GM23338 (cell line): ENCODE data around the gene SBF2. TPM values are rescaled to one million over a fixed set of nuclear protein-coding genes. Genes with fewer than 3 reads are reported as not detected.

Source experiments
- ATAC-seq: fragments of 200-7000 bp; cut with Tn5 transposase; 3 replicates; pipeline ENCODE4 v1.9.1; 2020
- DNase-seq: peaks from one replicate; pipeline ENCODE4 v3.0.0-alpha.2; 2015; ENCODE audit warnings: low spot score
- H2AFZ ChIP-seq: fragments of 200-600 bp; sonication (generic); 2 replicates; pipeline ENCODE4 v1.8.0; 2016; ENCODE audit warnings: antibody characterized with exemption, mild to moderate bottlenecking, moderate library complexity
- H3F3A ChIP-seq: fragments of 200-600 bp; sonication (generic); replicated peaks from 2 replicates; pipeline ENCODE4 v1.8.0; 2017; ENCODE audit warnings: antibody characterized with exemption, mixed run types, low read depth
- H3K27ac ChIP-seq: fragments of 200-600 bp; sonication (generic); 2 replicates; pipeline ENCODE4 v1.6.1; 2016; ENCODE audit warnings: low read depth
- H3K27me3 ChIP-seq: fragments of 200-600 bp; sonication (generic); 2 replicates; pipeline ENCODE4 v1.8.0; 2016; ENCODE audit warnings: mild to moderate bottlenecking, mixed run types, moderate library complexity; ENCODE audit not compliant: insufficient read depth
- H3K36me3 ChIP-seq: fragments of 200-600 bp; sonication (generic); 2 replicates; pipeline ENCODE4 v1.8.0; 2016; ENCODE audit warnings: mild to moderate bottlenecking; ENCODE audit not compliant: insufficient read depth
- H3K4me1 ChIP-seq: fragments of 200-600 bp; sonication (generic); 2 replicates; pipeline ENCODE4 v1.8.0; 2016; ENCODE audit warnings: mild to moderate bottlenecking, moderate library complexity; ENCODE audit not compliant: insufficient read depth
- H3K4me2 ChIP-seq: fragments of 200-600 bp; sonication (generic); 2 replicates; pipeline ENCODE4 v1.7.1; 2017; ENCODE audit warnings: mixed run types
- H3K4me3 ChIP-seq: fragments of 200-600 bp; sonication (generic); 2 replicates; pipeline ENCODE4 v1.6.1; 2016; ENCODE audit warnings: mixed run types
- H3K79me2 ChIP-seq: fragments of 200-600 bp; sonication (generic); replicated peaks from 2 replicates; pipeline ENCODE4 v1.8.0; 2017; ENCODE audit warnings: mild to moderate bottlenecking; ENCODE audit not compliant: insufficient read depth
- H3K9me2 ChIP-seq: fragments of 200-600 bp; sonication (generic); 2 replicates; pipeline ENCODE4 v1.8.0; 2017; ENCODE audit not compliant: insufficient read depth
- H4K20me1 ChIP-seq: fragments of 200-600 bp; sonication (generic); replicated peaks from 2 replicates; pipeline ENCODE4 v1.8.0; 2017; ENCODE audit warnings: mild to moderate bottlenecking; ENCODE audit not compliant: insufficient read depth
- H3K27ac Mint-ChIP-seq: 2 replicates; pipeline ENCODE4 v1.8.0; 2020; ENCODE audit warnings: inconsistent platforms, mild to moderate bottlenecking, moderate library complexity, mixed read lengths
- H3K27me3 Mint-ChIP-seq: 3 replicates; pipeline ENCODE4 v1.8.0; 2022; ENCODE audit warnings: low read depth, mild to moderate bottlenecking, moderate library complexity, mixed read lengths, inconsistent platforms; ENCODE audit not compliant: insufficient read depth, poor library complexity
- H3K36me3 Mint-ChIP-seq: 3 replicates; pipeline ENCODE4 v1.8.0; 2021; ENCODE audit warnings: low read depth, mild to moderate bottlenecking, inconsistent platforms, moderate library complexity, mixed read lengths
- H3K4me1 Mint-ChIP-seq: 3 replicates; pipeline ENCODE4 v1.8.0; 2020; ENCODE audit warnings: mild to moderate bottlenecking, inconsistent platforms, mixed read lengths
- H3K4me3 Mint-ChIP-seq: 3 replicates; pipeline ENCODE4 v1.8.0; 2021; ENCODE audit warnings: moderate library complexity, mild to moderate bottlenecking, inconsistent platforms, mixed read lengths
- H3K9me3 Mint-ChIP-seq: 3 replicates; pipeline ENCODE4 v1.8.0; 2020; ENCODE audit warnings: moderate library complexity, mild to moderate bottlenecking, inconsistent platforms, mixed read lengths
- CREB1 ChIP-seq: fragments of 250-450 bp; sonication (Bioruptor Pico); IDR thresholded peaks from 2 replicates; pipeline ENCODE4 v1.5.0; 2020; ENCODE audit warnings: low read depth, mild to moderate bottlenecking, moderate library complexity
- ETS1 ChIP-seq: IDR thresholded peaks from 2 replicates; pipeline ENCODE4 v1.6.1; 2016; ENCODE audit warnings: antibody characterized with exemption
- EZH2 ChIP-seq: fragments of 200-600 bp; sonication (generic); IDR thresholded peaks from one replicate; pipeline ENCODE4 v1.8.0; 2017; ENCODE audit warnings: antibody characterized with exemption, mild to moderate bottlenecking, low read depth; ENCODE audit not compliant: unreplicated experiment
- EZH2phosphoT487 ChIP-seq: fragments of 200-600 bp; sonication (generic); IDR thresholded peaks from one replicate; pipeline ENCODE4 v1.8.1; 2018; ENCODE audit warnings: antibody characterized with exemption; ENCODE audit not compliant: unreplicated experiment
- NANOG ChIP-seq: IDR thresholded peaks from 2 replicates; pipeline ENCODE4 v1.6.1; 2016; ENCODE audit warnings: antibody characterized with exemption, borderline replicate concordance
- REST ChIP-seq: IDR thresholded peaks from one replicate; pipeline ENCODE4 v1.6.1; 2018; ENCODE audit warnings: antibody characterized with exemption; ENCODE audit not compliant: unreplicated experiment
- STAT1 ChIP-seq: IDR thresholded peaks from one replicate; pipeline ENCODE4 v1.6.1; 2016; ENCODE audit warnings: antibody characterized with exemption; ENCODE audit not compliant: unreplicated experiment
- ZNF462 ChIP-seq: fragments of 250-450 bp; sonication (Bioruptor Pico); IDR thresholded peaks from 2 replicates; pipeline ENCODE4 v1.5.0; 2020; ENCODE audit warnings: mild to moderate bottlenecking, moderate library complexity
- polyA plus RNA-seq: library from polyadenylated mRNA; unstranded; fragments of >200 nt; fragmentation: Nextera tagmentation; extraction: Ambion mirVana; gene quantifications from 2 replicates; pipeline ENCODE4 v1.2.1, GENCODE V29; 2016
- total RNA-seq: library from RNA; depleted of rRNA; stranded (reverse); fragments of >200 nt; shearing (Covaris generic); gene quantifications from 2 replicates; pipeline ENCODE4 v1.2.3, GENCODE V29; 2014

Gene SBF2
- total and polyA plus RNA-seq, 2 experiments from 2014 or later, result 25.6 to 53.5 TPM

GRCh38 chr11:9733212-9733611, 560.8 kb downstream of the SBF2 start:
- Histone ChIP-seq H4K20me1 (no peaks in the 10 kb centered on the region), H3K79me2 (no peaks in the 10 kb centered on the region), H3K27ac (no peak overlapping the region), H3K27me3 (no peaks in the 10 kb centered on the region), H3F3A (no peaks in the 10 kb centered on the region), H3K36me3 (peaks cover 6% of the 10 kb centered on the region; the same call in 1 of the 2 replicates), H2AFZ (no peak overlapping the region), H3K4me1 (no peaks in the 10 kb centered on the region; the same call in 1 of the 2 replicates), H3K9me2 (no peaks in the 10 kb centered on the region), H3K4me3 (no peak overlapping the region), H3K4me2 (no peak overlapping the region)
- ATAC-seq (no peak), DNase-seq (no peak)
- Mint-ChIP-seq H3K27me3 (no peaks in the 10 kb centered on the region), H3K27ac (no peak overlapping the region), H3K4me1 (peaks cover 13% of the 10 kb centered on the region; the same call in 2 of the 3 replicates), H3K4me3 (no peak overlapping the region), H3K9me3 (no peaks in the 10 kb centered on the region; the same call in 2 of the 3 replicates), H3K36me3 (peaks cover 36% of the 10 kb centered on the region)
- no peak for TF ChIP-seq ETS1
- no peak for TF ChIP-seq STAT1
- TF ChIP-seq ZNF462, result no peak
- no peak for TF ChIP-seq NANOG
- TF ChIP-seq EZH2, result no peak

- no peaks in the 10 kb centered on the region for H3K27me3 ChIP-seq
- no peak overlapping the region for H3K4me3 ChIP-seq
- H3F3A ChIP-seq, result no peaks in the 10 kb centered on the region
- no peaks in the 10 kb centered on the region for H4K20me1 ChIP-seq
- Mint-ChIP-seq H3K4me1 (peaks cover 13% of the 10 kb centered on the region; the same call in 2 of the 3 replicates), H3K4me3 (no peak overlapping the region), H3K27me3 (no peaks in the 10 kb centered on the region), H3K36me3 (peaks cover 33% of the 10 kb centered on the region), H3K27ac (no peak overlapping the region), H3K9me3 (no peaks in the 10 kb centered on the region; the same call in 2 of the 3 replicates)
- H3K36me3 ChIP-seq, result peaks cover 6% of the 10 kb centered on the region; the same call in 1 of the 2 replicates
- no peak overlapping the region for H3K4me2 ChIP-seq
- ATAC-seq, result no peak
- H3K27ac ChIP-seq, result no peak overlapping the region
- H2AFZ ChIP-seq, result no peak overlapping the region
- H3K79me2 ChIP-seq, result no peaks in the 10 kb centered on the region
- DNase-seq, result no peak
- no peaks in the 10 kb centered on the region for H3K9me2 ChIP-seq
- no peaks in the 10 kb centered on the region; the same call in 1 of the 2 replicates for H3K4me1 ChIP-seq
- TF ChIP-seq EZH2phosphoT487 (no peak), REST (no peak), CREB1 (CRISPR knock-in tag) (no peak), EZH2 (no peak)
Observed at GRCh38 chr11:9732453-9732852, 561.6 kb downstream of the SBF2 start.
